Activated T-helper 17 cell treated with anti-CD3 and anti-CD28 coated beads, Interleukin-2, amount 50 U/mL, for 72 hours (primary cell): Measurements from ENCODE around the gene LRRN4. TPM values are rescaled to one million over a fixed set of nuclear protein-coding genes. Genes with fewer than 3 reads are reported as not detected.
"Not testable (repeated sequence)": the region's sequence is repeated elsewhere in the genome, so short reads cannot be mapped to it uniquely, and the experiment has no call there.

Experiments used
- ATAC-seq: fragments of 150-1000 bp; cut with Tn5 transposase; replicated peaks from 2 replicates; pipeline ENCODE4 v1.10.0; 2021; ENCODE audit warnings: mild to moderate bottlenecking, moderate library complexity
- H3K27ac Mint-ChIP-seq: one replicate; pipeline ENCODE4 v1.8.0; 2022; ENCODE audit warnings: mixed read lengths
- H3K27me3 Mint-ChIP-seq: one replicate; pipeline ENCODE4 v1.8.0; 2022; ENCODE audit warnings: mixed read lengths
- H3K36me3 Mint-ChIP-seq: one replicate; pipeline ENCODE4 v1.8.0; 2022; ENCODE audit warnings: low read depth, mild to moderate bottlenecking, mixed read lengths
- H3K4me1 Mint-ChIP-seq: one replicate; pipeline ENCODE4 v1.8.0; 2022; ENCODE audit warnings: mixed read lengths
- H3K4me3 Mint-ChIP-seq: one replicate; pipeline ENCODE4 v1.8.0; 2022; ENCODE audit warnings: mild to moderate bottlenecking, mixed read lengths
- H3K9me3 Mint-ChIP-seq: one replicate; pipeline ENCODE4 v1.8.0; 2022; ENCODE audit warnings: mixed read lengths
- total RNA-seq, 2 donors: library from RNA; stranded (reverse); gene quantifications; one replicate each; pipeline ENCODE4 v1.2.3, GENCODE V29; 2022

LRRN4 gene
- total RNA-seq, 2 donors from 2014 or later = not detected

- no peaks in the 10 kb centered on the region for H3K4me1 Mint-ChIP-seq
- no peak overlapping the region for H3K4me3 Mint-ChIP-seq
- no peaks in the 10 kb centered on the region for H3K9me3 Mint-ChIP-seq
- H3K27me3 Mint-ChIP-seq = peaks cover 19% of the 10 kb centered on the region
- ATAC-seq = no peak
- H3K36me3 Mint-ChIP-seq = no peaks in the 10 kb centered on the region
- H3K27ac Mint-ChIP-seq = no peak overlapping the region
Measured at GRCh38 chr20:6051505-6051904, 2.4 kb downstream of the LRRN4 start.

GRCh38 chr20:6048391-6048790 lies 5.5 kb downstream of the LRRN4 start:
- Mint-ChIP-seq H3K36me3 (no peaks in the 10 kb centered on the region), H3K27me3 (peaks cover 14% of the 10 kb centered on the region), H3K4me1 (no peaks in the 10 kb centered on the region), H3K27ac (no peak overlapping the region), H3K4me3 (no peak overlapping the region), H3K9me3 (no peaks in the 10 kb centered on the region)
- ATAC-seq = no peak

DNA sequence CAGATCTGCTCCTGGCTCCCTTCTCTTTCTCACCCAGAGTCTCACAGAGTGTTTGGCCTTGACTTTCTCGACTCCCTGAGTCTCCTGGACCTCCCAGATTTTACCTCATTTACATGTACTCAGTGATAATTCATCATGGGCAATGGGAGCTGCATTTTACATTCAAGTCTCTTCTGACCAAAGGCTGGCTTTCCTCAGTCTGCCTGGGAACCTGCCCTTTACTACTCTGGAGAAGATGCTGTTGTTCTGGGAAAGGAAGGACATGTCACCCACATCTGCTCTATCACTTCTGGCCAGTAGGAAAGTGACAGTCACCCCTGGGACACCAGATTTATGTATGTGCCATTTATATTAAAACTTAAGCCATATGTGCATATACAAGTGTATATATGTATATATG lies 7.4 kb downstream of the LRRN4 start:
- H3K9me3 Mint-ChIP-seq = no peaks in the 10 kb centered on the region
- H3K4me3 Mint-ChIP-seq = no peak overlapping the region
- no peak for ATAC-seq
- H3K27ac Mint-ChIP-seq = no peak overlapping the region
- no peaks in the 10 kb centered on the region for H3K4me1 Mint-ChIP-seq
- H3K27me3 Mint-ChIP-seq = peaks cover 7% of the 10 kb centered on the region
- H3K36me3 Mint-ChIP-seq = peaks cover 9% of the 10 kb centered on the region

DNA sequence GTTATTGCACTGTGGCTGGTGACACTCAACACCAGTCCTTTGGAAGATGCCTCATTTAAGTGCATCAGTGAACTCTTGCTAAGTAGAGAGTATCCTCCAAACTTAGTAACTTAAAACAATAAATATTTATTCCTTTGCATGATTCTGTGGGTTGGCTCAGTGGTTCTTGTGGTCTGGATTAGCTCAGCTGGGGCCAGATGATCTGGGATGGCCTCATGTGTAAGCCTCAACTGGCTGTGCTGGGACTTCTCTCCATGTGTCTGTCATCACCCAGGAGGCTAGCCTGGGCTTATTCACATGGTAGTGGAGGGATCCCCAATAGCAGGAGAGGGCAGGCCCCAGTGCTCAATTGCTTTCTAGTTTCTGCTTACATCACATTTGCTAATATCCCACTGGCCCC lies 8.3 kb downstream of the LRRN4 start:
- Mint-ChIP-seq H3K9me3 (no peaks in the 10 kb centered on the region), H3K4me3 (no peak overlapping the region), H3K27me3 (peaks cover 4% of the 10 kb centered on the region), H3K4me1 (peaks cover 2% of the 10 kb centered on the region), H3K27ac (no peak overlapping the region), H3K36me3 (peaks cover 13% of the 10 kb centered on the region)
- no peak for ATAC-seq

DNA sequence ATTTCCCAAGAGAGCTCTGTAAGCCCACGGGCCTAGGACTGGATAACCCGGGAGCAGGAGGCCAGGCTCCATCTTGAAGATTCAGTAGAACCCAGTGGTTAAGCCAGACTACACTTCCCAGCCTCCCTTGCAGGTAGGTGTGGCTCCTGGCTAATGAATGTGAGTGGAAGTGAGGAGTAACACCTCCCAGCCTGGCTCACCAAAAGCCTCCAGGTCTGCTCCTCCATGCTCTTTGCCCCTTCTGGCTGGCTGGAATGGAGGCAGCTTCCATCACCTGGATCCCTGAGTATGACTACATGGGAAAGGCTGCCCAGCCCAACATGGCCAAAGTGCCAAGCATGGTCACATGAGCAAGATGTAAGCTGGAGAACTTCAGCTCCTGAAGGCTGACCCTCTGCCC lies 9.7 kb downstream of the LRRN4 start:
- Mint-ChIP-seq H3K27me3 (no peaks in the 10 kb centered on the region), H3K4me3 (no peak overlapping the region), H3K4me1 (peaks cover 4% of the 10 kb centered on the region), H3K27ac (no peak overlapping the region), H3K9me3 (no peaks in the 10 kb centered on the region), H3K36me3 (peaks cover 27% of the 10 kb centered on the region)
- no peak for ATAC-seq

DNA sequence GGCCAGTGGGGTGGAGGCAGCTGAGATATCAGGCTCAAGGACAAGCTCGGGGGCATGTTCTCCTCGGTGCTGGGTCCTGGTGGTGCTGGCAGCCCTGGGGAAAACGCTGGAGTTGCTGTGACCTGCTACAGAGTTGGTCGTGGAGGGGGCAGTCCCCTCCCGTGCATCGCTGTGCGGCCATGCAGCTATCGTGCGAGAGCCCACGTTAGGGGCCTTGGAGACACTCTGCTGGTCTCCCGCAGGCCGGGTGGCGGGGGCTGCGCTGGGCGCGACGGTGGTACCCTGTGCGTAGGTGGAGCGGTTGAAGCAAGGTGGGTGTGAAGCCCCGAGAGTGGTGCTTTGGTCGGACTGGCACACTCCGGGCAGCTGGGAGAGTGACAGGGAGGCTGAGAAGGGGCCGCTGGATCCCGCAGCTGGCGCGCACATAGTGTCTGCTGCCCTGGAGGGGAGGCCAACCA lies 12.0 kb downstream of the LRRN4 start:
- Mint-ChIP-seq H3K9me3 (no peaks in the 10 kb centered on the region), H3K36me3 (peaks cover 50% of the 10 kb centered on the region), H3K27ac (no peak overlapping the region), H3K4me1 (peaks cover 4% of the 10 kb centered on the region), H3K27me3 (no peaks in the 10 kb centered on the region), H3K4me3 (no peak overlapping the region)
- no peak for ATAC-seq

- no peaks in the 10 kb centered on the region for H3K9me3 Mint-ChIP-seq
- H3K36me3 Mint-ChIP-seq = peaks cover 56% of the 10 kb centered on the region
- no peak overlapping the region for H3K4me3 Mint-ChIP-seq
- ATAC-seq = no peak
- peaks cover 4% of the 10 kb centered on the region for H3K4me1 Mint-ChIP-seq
- H3K27me3 Mint-ChIP-seq = no peaks in the 10 kb centered on the region
- no peak overlapping the region for H3K27ac Mint-ChIP-seq
Measured at GRCh38 chr20:6040958-6041807, 12.7 kb downstream of the LRRN4 start.

- peaks cover 62% of the 10 kb centered on the region for H3K36me3 Mint-ChIP-seq
- H3K27ac Mint-ChIP-seq = no peak overlapping the region
- no peaks in the 10 kb centered on the region for H3K27me3 Mint-ChIP-seq
- ATAC-seq = no peak
- no peaks in the 10 kb centered on the region for H3K9me3 Mint-ChIP-seq
- H3K4me1 Mint-ChIP-seq = peaks cover 4% of the 10 kb centered on the region
- no peak overlapping the region for H3K4me3 Mint-ChIP-seq
Measured at GRCh38 chr20:6040540-6040939, 13.3 kb downstream of the LRRN4 start.

GRCh38 chr20:6039766-6040165 lies 14.1 kb downstream of the LRRN4 start:
- H3K36me3 Mint-ChIP-seq = peaks cover 70% of the 10 kb centered on the region
- H3K4me3 Mint-ChIP-seq = no peak overlapping the region
- H3K27ac Mint-ChIP-seq = no peak overlapping the region
- ATAC-seq = no peak
- no peaks in the 10 kb centered on the region for H3K9me3 Mint-ChIP-seq
- H3K4me1 Mint-ChIP-seq = peaks cover 4% of the 10 kb centered on the region
- H3K27me3 Mint-ChIP-seq = no peaks in the 10 kb centered on the region

DNA sequence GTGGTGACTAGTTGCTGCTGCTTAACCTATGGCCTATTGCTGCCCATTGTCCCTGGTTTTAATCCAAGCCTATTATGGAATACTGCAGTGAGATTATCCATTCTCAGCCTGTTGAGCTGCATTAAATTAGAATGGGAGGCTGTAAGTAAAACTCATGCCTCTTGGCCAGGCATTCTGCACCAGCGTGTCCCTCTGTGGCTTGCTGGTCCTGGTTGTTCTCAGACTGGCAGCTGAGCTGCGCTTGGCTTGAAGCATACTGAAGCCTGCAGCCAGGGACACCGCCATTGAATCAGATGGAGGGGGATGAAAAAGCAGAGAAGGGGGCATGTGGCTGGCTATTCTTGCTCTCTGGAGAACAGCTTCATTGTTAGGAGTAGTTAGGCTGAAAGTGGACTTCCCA lies 15.6 kb downstream of the LRRN4 start:
- Mint-ChIP-seq H3K9me3 (no peaks in the 10 kb centered on the region), H3K27ac (no peak overlapping the region), H3K27me3 (no peaks in the 10 kb centered on the region), H3K4me3 (no peak overlapping the region), H3K36me3 (peaks cover 85% of the 10 kb centered on the region), H3K4me1 (peaks cover 8% of the 10 kb centered on the region)
- no peak for ATAC-seq

GRCh38 chr20:6037082-6037481 lies 16.8 kb downstream of the LRRN4 start:
- peaks cover 8% of the 10 kb centered on the region for H3K4me1 Mint-ChIP-seq
- H3K36me3 Mint-ChIP-seq = peaks cover 92% of the 10 kb centered on the region
- no peaks in the 10 kb centered on the region for H3K27me3 Mint-ChIP-seq
- H3K27ac Mint-ChIP-seq = no peak overlapping the region
- H3K4me3 Mint-ChIP-seq = no peak overlapping the region
- no peak for ATAC-seq
- H3K9me3 Mint-ChIP-seq = no peaks in the 10 kb centered on the region

GRCh38 chr20:6036213-6036612 lies 17.6 kb downstream of the LRRN4 start:
- H3K27ac Mint-ChIP-seq = no peak overlapping the region
- ATAC-seq = no peak
- H3K36me3 Mint-ChIP-seq = peaks cover 97% of the 10 kb centered on the region
- H3K4me3 Mint-ChIP-seq = no peak overlapping the region
- H3K27me3 Mint-ChIP-seq = no peaks in the 10 kb centered on the region
- no peaks in the 10 kb centered on the region for H3K9me3 Mint-ChIP-seq
- peaks cover 8% of the 10 kb centered on the region for H3K4me1 Mint-ChIP-seq

DNA sequence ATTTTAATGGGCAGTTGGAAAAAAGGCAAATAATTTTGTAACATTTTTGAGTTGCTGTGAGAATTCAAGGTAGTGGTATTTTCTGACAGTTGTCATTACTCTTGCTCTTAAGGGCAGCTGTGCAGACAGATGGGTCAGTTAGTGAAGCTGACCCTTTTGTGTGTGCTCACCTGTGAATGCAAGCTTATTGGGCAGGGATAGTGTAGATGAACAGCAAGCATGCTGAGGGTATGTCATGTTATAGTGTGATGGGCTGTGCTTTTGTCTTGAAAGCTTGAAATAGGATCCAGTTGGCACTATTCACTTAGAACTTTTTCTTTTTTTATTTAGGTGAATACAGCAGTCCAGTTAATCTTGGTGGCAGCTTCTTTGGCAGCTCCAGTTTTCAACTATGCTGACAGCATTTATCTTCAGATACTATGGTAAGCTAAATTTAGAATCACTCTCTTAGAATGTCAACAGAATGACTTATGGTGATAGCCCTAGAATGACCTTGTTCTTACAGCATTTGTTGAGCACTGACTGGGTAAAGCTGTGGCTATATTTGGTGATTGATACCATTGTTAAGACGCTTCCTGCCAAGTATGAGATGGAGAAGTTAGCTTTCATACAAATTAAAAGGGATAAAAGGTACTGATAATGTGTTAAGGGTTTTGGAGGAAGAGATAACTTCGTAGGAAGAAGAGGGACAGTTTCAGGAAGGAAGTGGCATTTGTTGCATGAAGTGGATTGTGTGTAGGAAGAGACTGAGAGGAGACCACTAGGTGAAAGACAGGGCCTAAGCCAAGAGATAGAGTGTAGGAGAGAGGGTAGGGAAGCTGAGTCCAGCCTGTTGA lies 19.5 kb downstream of the LRRN4 start:
- no peaks in the 10 kb centered on the region for H3K27me3 Mint-ChIP-seq
- ATAC-seq = no peak
- no peak overlapping the region for H3K4me3 Mint-ChIP-seq
- no peak overlapping the region for H3K27ac Mint-ChIP-seq
- H3K9me3 Mint-ChIP-seq = no peaks in the 10 kb centered on the region
- H3K4me1 Mint-ChIP-seq = peaks cover 10% of the 10 kb centered on the region
- H3K36me3 Mint-ChIP-seq = peaks cover 89% of the 10 kb centered on the region

DNA sequence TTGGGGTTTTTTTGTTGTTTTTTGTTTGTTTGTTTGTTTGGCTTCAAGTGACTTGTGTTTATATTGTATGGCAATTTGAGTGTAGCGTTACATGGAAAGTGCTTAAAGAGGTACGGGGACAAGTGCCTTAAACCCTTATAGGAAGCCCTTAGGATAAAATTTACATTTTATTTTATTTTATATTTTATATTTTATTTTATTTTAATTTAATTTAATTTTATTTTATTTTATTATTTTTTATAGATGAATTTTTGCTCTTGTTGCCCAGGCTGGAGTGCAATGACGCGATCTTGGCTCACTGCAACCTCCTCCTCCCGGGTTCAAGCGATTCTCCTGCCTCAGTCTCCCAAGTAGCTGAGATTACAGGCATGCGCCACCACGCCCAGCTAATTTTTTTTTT lies 21.0 kb downstream of the LRRN4 start:
- not testable (repeated sequence) for ATAC-seq, H3K27me3 Mint-ChIP-seq, H3K9me3 Mint-ChIP-seq, H3K4me1 Mint-ChIP-seq, H3K4me3 Mint-ChIP-seq, H3K27ac Mint-ChIP-seq
- H3K36me3 Mint-ChIP-seq = peaks cover 86% of the 10 kb centered on the region
